Measurements from ENCODE around the gene PRKAG2.

GRCh38 chr7:151736403-151736909, 140.5 kb downstream of the PRKAG2 start:
- peak; percentile 86 for TF ChIP-seq NR2F2 (IDR thresholded peaks at IDR 0.05)
- no peak for TF ChIP-seq MAX (IDR thresholded peaks at IDR 0.05)
- no peak for TF ChIP-seq CTCF (IDR thresholded peaks at IDR 0.05; ENCODE audit: low read depth, low read length, missing input control)
- peak in 1 of 2 donors; percentile 21 for TF ChIP-seq RXRA (IDR thresholded peaks at IDR 0.05)
- no peak for TF ChIP-seq REST (IDR thresholded peaks at IDR 0.05)
- TF ChIP-seq ATF3 (IDR thresholded peaks at IDR 0.05), result no peak
- peak; percentile 33 for TF ChIP-seq YY1 (IDR thresholded peaks at IDR 0.05)
- TF ChIP-seq SP1 (IDR thresholded peaks at IDR 0.05), result no peak
